HG03571 (cell line): ENCODE results near the gene NT5DC2.

Experiments
- ATAC-seq: cut with Tn5 transposase; IDR thresholded peaks from one replicate; pipeline ENCODE4 v1.9.1; 2021; ENCODE audit not compliant: unreplicated experiment

Gene NT5DC2

DNA sequence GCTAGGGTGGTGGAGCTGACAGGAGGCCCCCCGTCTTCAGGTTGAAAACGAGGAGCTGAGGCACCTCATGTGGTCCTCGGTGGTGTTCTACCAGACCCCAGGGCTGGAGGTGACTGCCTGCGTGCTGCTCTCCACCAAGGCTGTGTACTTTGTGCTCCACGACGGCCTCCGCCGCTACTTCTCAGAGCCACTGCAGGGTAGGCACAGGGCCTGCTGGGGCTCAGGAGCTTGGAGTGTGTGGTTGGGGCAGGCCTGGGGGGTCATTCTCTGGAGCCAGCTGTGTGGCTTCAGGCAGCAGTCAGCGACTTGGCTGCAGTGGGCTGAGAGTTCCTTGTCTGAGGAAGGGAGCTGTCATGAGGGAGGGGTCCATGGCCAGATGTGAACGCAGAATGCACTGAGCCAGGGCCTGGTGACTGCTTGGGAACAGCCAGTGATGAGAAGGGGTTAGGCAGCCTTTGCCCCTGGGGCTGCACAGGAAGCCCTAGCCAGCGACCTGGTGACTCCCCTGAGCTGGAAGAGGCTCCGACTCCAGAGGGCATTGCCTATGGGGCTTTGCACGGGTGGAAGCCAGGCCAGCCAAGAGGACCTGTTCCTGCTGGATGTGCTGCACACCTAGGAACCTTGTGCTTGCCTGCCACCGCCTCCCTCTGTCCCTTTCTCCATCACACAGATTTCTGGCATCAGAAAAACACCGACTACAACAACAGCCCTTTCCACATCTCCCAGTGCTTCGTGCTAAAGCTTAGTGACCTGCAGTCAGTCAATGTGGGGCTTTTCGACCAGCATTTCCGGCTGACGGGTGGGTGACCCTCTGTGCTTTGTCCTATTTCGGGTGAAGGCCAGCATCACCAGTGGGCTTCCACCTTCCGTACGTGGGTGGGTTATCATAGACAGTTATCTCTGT, 43.4 kb downstream of the NT5DC2 start:
- ATAC-seq = no peak

DNA sequence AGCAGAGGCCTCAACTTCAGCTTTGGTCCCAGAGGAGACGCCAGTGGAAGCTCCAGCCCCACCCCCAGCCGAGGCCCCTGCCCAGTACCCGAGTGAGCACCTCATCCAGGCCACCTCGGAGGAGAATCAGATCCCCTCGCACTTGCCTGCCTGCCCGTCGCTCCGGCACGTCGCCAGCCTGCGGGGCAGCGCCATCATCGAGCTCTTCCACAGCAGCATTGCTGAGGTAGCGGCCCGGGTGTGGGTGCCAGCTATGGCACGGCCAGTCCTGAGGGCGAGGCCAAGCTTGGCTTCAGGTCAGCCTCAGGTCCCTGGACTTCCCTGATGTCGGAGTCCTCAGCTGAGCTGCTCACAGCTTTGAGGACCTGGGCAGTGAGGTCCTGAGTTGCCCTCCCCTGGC, 44.2 kb downstream of the NT5DC2 start:
- no peak for ATAC-seq

- no peak for ATAC-seq
Observed at GRCh38 chr3:52488746-52489145, 44.9 kb downstream of the NT5DC2 start.

DNA sequence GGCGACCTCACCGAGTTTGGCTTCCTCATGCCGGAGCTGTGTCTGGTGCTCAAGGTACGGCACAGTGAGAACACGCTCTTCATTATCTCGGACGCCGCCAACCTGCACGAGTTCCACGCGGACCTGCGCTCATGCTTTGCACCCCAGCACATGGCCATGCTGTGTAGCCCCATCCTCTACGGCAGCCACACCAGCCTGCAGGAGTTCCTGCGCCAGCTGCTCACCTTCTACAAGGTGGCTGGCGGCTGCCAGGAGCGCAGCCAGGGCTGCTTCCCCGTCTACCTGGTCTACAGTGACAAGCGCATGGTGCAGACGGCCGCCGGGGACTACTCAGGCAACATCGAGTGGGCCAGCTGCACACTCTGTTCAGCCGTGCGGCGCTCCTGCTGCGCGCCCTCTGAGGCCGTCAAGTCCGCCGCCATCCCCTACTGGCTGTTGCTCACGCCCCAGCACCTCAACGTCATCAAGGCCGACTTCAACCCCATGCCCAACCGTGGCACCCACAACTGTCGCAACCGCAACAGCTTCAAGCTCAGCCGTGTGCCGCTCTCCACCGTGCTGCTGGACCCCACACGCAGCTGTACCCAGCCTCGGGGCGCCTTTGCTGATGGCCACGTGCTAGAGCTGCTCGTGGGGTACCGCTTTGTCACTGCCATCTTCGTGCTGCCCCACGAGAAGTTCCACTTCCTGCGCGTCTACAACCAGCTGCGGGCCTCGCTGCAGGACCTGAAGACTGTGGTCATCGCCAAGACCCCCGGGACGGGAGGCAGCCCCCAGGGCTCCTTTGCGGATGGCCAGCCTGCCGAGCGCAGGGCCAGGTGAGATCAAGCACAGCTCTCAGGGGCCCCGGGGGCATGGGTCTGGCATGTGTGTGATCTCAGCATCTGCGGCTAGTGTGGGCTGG, 45.6 kb downstream of the NT5DC2 start:
- ATAC-seq = no peak

DNA sequence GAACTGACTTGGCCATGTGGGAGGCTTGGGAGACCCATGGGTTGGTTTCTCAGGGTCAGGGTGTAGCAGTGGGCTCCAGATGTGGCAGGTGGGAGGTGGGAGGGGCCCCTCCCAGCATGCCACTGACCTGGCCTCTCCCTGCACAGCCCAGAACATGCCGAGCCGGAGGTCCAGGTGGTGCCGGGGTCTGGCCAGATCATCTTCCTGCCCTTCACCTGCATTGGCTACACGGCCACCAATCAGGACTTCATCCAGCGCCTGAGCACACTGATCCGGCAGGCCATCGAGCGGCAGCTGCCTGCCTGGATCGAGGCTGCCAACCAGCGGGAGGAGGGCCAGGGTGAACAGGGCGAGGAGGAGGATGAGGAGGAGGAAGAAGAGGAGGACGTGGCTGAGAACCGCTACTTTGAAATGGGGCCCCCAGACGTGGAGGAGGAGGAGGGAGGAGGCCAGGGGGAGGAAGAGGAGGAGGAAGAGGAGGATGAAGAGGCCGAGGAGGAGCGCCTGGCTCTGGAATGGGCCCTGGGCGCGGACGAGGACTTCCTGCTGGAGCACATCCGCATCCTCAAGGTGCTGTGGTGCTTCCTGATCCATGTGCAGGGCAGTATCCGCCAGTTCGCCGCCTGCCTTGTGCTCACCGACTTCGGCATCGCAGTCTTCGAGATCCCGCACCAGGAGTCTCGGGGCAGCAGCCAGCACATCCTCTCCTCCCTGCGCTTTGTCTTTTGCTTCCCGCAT, 46.4 kb downstream of the NT5DC2 start:
- ATAC-seq = no peak

DNA sequence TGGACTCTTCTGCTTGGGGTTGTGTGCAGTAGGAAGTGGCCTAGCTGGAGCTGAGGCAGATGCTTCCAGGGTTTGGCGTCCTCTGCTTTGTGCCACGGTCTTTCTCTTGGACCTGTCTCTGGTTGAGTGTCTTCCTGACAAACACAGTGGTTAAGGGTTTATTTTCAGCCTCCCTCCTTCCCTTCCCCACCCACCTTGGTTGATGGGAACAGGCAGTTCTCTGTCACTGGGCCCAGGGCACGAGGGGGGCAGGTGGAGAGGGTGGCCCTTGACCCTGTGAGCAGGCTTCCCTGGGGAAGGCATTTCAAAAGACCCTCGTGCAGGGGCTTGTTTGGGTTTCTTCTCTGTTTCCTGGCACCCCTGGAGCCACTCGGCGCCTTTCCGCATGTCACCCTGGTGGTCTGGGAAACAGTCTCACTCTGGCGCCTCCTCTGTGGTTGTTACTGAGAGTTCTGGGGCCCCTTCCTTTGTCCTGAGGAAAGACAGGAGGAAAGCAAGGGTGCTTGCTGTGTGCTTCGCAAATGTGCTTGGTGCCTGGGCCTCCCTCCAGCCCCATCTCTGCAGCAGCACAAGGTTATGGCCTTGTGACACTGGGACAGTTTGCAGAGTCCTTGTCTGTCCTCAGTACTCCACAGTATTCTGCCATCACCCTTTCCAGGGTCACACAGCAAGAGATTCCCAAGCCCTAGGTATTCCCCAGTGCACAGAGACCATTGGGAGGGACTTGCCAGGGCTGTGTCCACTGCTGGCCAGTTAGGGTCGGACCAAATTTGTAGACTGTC, 48.8 kb downstream of the NT5DC2 start:
- no peak for ATAC-seq

DNA sequence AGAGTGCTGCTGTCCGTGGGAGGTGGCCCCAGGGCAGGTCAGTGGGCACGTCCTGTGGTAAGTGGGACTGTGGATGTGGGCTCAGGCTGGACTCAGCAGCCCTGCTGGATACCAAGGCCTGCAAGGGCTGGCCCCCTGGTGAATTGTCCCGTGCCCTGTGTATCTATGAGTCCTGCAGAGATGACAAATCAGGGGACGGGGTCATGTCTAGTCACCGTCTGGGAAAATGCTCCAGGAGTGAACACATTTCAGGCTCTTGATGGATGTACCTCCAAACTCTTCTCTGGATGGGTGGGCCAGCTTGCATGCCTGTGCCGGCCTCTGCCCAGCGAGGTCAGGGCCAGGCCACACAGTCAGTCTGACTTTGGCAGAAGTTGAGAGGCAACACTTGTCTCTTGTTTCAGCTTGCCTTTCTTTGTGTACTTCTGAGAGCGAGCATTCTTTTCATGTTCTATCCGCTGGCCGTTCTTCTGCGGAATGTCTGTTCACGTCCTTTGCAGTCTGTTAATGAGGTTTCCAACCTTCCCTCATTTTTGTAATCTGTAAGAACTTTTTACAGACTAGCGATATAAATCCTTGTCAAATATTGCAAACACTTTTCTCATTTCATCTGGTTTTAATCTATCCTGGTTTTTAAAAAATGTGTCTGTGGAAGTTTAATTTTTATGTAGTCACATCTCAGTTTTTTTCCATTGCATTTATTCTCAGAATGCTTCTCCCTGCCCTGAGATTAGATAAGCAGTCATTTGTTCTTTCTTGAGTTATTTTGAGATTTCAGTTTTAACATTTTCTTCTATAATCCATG, 49.9 kb downstream of the NT5DC2 start:
- no peak for ATAC-seq

GRCh38 chr3:52483081-52483480, 50.6 kb downstream of the NT5DC2 start:
- no peak for ATAC-seq

DNA sequence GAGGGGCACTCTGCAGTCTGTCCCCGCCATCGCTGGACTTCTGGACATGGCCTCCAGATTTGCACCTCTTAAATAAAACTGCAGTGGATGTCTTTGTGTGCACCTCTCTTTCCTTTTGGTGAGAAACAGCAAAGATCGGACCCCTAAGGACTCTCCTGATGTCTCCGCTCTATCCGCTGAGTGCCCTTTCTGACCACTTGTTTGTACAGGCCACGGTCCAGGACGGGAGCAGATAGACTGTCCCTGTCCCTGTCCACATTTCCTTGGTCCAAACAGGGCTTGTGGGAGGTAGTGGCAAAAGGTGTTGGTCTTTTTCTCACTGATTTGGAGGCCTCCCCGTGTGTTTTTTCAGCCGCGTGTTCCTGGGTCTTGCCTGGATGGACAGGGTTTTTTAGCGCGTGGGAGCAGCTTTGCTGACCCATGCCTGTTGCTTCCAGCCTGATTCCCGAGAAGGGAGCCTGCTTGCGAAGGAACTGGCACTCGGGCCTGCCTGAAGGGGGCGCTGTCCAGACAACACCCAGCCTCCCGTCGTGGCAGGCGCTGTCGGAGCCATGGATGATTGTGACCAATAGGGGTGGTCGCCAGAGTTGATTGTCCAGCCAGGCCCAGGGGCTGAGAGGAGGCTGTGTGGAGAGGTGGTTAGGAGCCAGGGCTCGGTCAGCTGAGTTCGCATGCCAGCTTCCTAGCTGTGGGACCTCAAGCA, 51.7 kb downstream of the NT5DC2 start:
- no peak for ATAC-seq

DNA sequence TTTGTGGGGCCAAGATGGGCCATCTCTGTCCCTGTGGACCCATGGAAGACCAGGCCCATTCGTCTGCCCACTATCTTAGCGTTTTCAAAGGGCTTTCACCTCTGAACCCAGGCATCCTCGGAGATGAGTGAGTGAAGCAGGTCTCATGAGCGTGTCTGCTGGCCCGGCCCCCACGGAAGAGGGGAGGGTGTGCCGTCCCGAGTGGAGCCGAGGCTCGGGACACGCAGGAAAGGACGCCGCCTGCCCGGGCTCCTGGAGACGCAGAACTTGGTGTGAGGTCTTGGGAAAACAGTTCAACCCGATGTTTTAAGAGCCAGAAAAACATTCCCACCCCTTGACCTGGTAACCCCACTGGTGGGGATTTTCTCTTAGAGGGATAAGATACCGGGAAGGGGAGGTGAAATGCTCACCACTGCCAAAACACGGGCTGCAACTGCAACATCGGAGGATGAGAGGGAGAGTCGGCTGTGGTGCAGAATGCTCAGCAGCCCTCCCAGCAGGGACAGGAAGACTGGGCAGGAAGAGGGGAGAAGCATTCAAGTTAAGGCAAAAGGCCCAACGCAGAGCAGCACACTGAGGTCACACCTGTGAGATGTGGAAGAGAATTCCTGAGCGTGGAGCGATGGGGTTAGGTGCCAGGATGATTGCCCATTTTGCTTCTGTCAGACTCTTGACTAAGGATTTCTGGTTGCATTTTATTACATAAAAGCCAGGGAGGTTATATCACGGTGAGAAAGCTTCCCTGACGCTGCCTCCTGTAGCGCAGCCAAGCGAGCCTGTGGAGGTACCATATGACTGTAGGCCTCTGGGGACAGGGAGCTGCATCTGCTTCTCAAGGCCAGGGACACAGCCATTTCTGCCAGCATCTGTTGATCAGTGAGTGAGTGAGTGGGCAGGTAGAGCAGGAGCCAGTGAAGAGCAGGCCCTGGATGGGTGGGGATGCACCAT, 52.6 kb downstream of the NT5DC2 start:
- ATAC-seq = no peak

DNA sequence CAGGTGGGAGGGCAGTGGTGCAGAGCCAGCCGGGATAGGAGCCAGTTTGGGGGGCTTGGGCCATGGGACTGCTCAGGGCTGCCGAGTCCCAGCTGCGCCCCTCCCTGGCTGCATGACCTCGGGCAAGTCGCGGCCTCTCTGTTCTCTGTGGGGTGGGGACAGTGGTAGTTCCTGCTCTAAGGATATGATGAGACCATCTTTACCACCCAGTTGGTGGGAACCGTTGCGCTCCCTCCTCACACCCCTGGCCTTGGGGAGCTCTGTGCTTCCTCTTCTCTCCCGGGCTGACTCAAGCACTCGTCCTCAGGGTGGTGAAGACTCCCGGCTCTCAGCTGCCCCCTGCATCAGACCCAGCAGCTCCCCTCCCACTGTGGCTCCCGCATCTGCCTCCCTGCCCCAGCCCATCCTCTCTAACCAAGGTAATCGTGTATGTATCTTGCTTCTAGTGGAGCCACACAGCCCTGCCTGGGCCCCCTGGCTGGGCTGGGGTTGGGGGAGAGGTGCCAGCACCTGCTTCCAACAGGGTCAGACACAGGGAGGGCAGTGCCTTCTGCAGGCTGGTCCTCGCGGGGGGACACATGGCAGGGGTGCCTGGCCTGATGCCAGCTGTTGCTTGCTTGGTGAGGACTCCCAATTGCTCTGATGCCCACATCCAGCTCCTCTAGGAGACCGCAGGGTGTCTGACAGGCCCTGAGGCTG, 53.6 kb downstream of the NT5DC2 start:
- no peak for ATAC-seq

GRCh38 chr3:52479037-52479876, 54.4 kb downstream of the NT5DC2 start:
- ATAC-seq = no peak

DNA sequence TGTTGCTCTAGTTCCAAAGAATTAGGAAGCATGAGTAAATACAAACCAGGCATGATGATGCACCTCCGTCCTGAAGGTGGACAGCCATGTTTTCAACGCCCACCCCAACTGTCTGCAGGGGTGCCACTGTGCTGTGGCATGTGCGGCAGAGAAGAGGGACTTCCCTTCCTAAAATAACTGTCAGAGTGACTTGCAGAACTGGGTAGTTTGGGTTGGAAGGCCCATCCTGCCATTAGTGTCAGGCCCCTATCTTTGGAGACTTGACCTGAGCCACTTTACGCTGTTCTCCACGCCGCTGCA, 55.9 kb downstream of the NT5DC2 start:
- no peak for ATAC-seq

DNA sequence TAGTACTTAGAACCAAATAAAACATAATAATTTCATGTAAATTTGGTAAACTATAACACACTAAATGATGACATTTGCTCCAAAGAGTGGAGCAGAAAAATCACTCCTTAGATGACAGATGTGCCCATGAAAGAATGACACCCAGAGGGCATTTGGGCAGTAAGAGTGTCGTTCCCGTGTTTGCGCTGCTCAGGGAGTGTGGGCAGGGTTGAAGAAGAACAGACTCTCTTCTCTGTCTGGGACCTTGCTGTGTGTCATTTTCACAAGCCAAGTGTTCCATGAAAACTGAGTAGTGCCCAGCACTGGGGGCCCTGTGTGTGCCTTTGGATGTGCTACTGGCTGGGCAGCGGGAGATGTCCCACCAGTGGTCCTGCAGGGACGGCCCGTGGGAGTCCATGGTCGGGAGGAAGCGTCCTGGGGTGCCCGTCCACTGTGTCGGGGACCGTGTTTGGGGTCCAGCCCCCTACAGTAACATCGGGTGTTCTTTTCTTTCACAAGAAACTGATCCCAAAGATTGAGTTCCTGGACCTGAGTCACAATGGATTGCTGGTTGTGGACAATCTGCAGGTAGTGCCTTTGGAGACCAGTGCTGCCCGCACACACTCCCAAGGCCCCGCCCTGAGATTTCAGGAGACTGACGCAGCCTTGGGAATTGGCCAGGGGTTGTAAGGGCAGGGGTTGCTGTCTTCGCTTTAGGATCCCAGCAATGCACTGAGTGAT, 56.4 kb downstream of the NT5DC2 start:
- ATAC-seq = no peak
